Ectodermal cell (in vitro differentiated cells): ENCODE measurements around the gene CEP43.

Experiments
- H3K27ac ChIP-seq: 2 replicates; pipeline ENCODE4 v1.7.0; 2013; ENCODE audit warnings: mild to moderate bottlenecking, low read depth, low read length; ENCODE audit not compliant: insufficient read depth, poor library complexity, severe bottlenecking
- H3K27me3 ChIP-seq: 2 replicates; pipeline ENCODE4 v1.7.0; 2013; ENCODE audit warnings: mild to moderate bottlenecking, low read length; ENCODE audit not compliant: insufficient read depth, control insufficient read depth, poor library complexity, severe bottlenecking
- H3K36me3 ChIP-seq: one replicate; pipeline ENCODE4 v1.7.0; 2013; ENCODE audit warnings: low read length; ENCODE audit not compliant: control insufficient read depth, insufficient read depth
- H3K4me1 ChIP-seq: one replicate; pipeline ENCODE4 v1.7.0; 2013; ENCODE audit warnings: low read length; ENCODE audit not compliant: control insufficient read depth, insufficient read depth
- H3K4me3 ChIP-seq: 2 replicates; pipeline ENCODE4 v1.7.0; 2013; ENCODE audit warnings: low read depth, low read length, control low read depth; ENCODE audit not compliant: insufficient read depth
- H3K9me3 ChIP-seq: 2 replicates; pipeline ENCODE4 v1.7.0; 2013; ENCODE audit warnings: mild to moderate bottlenecking, low read length, moderate library complexity; ENCODE audit not compliant: control insufficient read depth
- WGBS, 2 experiments: methylation state at CpG; one replicate each; pipeline ENCODE4 v1.1.7; 2013; ENCODE audit warnings: missing lambda C conversion rate in 2 of 2; 5-methylcytosine and 5-hydroxymethylcytosine counted together

Gene CEP43

GRCh38 chr6:166955121-166955864 lies 43.9 kb upstream of the CEP43 start:
- H3K9me3 ChIP-seq, result no peaks in the 10 kb centered on the region
- 54 to 65% methylated on average over 28 to 32 of the region's 52 CpGs for WGBS, 2 experiments
- H3K36me3 ChIP-seq, result no peaks in the 10 kb centered on the region
- H3K27ac ChIP-seq, result no peak overlapping the region
- peaks cover 21% of the 10 kb centered on the region for H3K27me3 ChIP-seq
- peak overlapping the region; percentile 78 for H3K4me3 ChIP-seq
- H3K4me1 ChIP-seq, result peaks cover 2% of the 10 kb centered on the region

- H3K36me3 ChIP-seq, result no peaks in the 10 kb centered on the region
- H3K4me3 ChIP-seq, result peak overlapping the region; percentile 78
- H3K27ac ChIP-seq, result no peak overlapping the region
- WGBS, 2 experiments, result 1% methylated on average over 54 of the region's 54 CpGs
- H3K27me3 ChIP-seq, result peaks cover 21% of the 10 kb centered on the region
- peaks cover 2% of the 10 kb centered on the region for H3K4me1 ChIP-seq
- H3K9me3 ChIP-seq, result no peaks in the 10 kb centered on the region
Observed at GRCh38 chr6:166955865-166956443, 43.2 kb upstream of the CEP43 start.

GRCh38 chr6:166956444-166957086 lies 42.6 kb upstream of the CEP43 start, which contains the start of gene RNASET2:
TSS of gene RNASET2 (minus strand) at chr6:166956550. CDS start at chr6:166956182, 368 bp downstream.
- WGBS, 2 experiments, result 0 to 1% methylated on average over 71 of the region's 71 CpGs
- no peaks in the 10 kb centered on the region for H3K36me3 ChIP-seq
- H3K4me3 ChIP-seq, result peak within 1 kb of the TSS; percentile 78
- no peaks in the 10 kb centered on the region for H3K9me3 ChIP-seq
- H3K27me3 ChIP-seq, result peaks cover 21% of the 10 kb centered on the region
- H3K4me1 ChIP-seq, result peaks cover 2% of the 10 kb centered on the region
- no peak within 1 kb of the TSS for H3K27ac ChIP-seq

GRCh38 chr6:166957087-166957804 lies 42.0 kb upstream of the CEP43 start:
- peaks cover 2% of the 10 kb centered on the region for H3K4me1 ChIP-seq
- 18% methylated on average over 25 of the region's 26 CpGs for WGBS, 2 experiments
- H3K36me3 ChIP-seq, result no peaks in the 10 kb centered on the region
- H3K27me3 ChIP-seq, result peaks cover 21% of the 10 kb centered on the region
- no peaks in the 10 kb centered on the region for H3K9me3 ChIP-seq
- no peak overlapping the region for H3K27ac ChIP-seq
- peak overlapping the region; percentile 78 for H3K4me3 ChIP-seq

- Histone ChIP-seq H3K27me3 (peaks cover 21% of the 10 kb centered on the region), H3K9me3 (no peaks in the 10 kb centered on the region), H3K4me1 (peaks cover 2% of the 10 kb centered on the region), H3K36me3 (no peaks in the 10 kb centered on the region), H3K27ac (no peak overlapping the region), H3K4me3 (no peak overlapping the region)
- WGBS, 2 experiments, result 65 to 68% methylated on average over 5 of the region's 5 CpGs
Observed at GRCh38 chr6:166957805-166958076, 41.5 kb upstream of the CEP43 start.

- WGBS, 2 experiments, result 93 to 94% methylated on average over 11 to 12 of the region's 13 CpGs
Observed at GRCh38 chr6:166958926-166959861, 40.0 kb upstream of the CEP43 start.

GRCh38 chr6:166959911-166960608 lies 39.1 kb upstream of the CEP43 start:
- Histone ChIP-seq H3K4me3 (no peak overlapping the region), H3K36me3 (no peaks in the 10 kb centered on the region), H3K27me3 (peaks cover 20% of the 10 kb centered on the region), H3K27ac (no peak overlapping the region), H3K9me3 (no peaks in the 10 kb centered on the region), H3K4me1 (peaks cover 2% of the 10 kb centered on the region)
- 90 to 93% methylated on average over 9 of the region's 9 CpGs for WGBS, 2 experiments

More at GRCh38 chr6:166958926-166959861, 40.0 kb upstream of the CEP43 start:
- Histone ChIP-seq H3K27me3 (peaks cover 21% of the 10 kb centered on the region), H3K9me3 (no peaks in the 10 kb centered on the region), H3K4me3 (no peak overlapping the region), H3K36me3 (no peaks in the 10 kb centered on the region), H3K27ac (no peak overlapping the region), H3K4me1 (peaks cover 2% of the 10 kb centered on the region)

- Histone ChIP-seq H3K4me1 (peaks cover 1% of the 10 kb centered on the region), H3K4me3 (no peak overlapping the region), H3K36me3 (no peaks in the 10 kb centered on the region), H3K27me3 (peaks cover 15% of the 10 kb centered on the region), H3K27ac (no peak overlapping the region), H3K9me3 (no peaks in the 10 kb centered on the region)
- 93 to 96% methylated on average over 3 of the region's 3 CpGs for WGBS, 2 experiments
Observed at GRCh38 chr6:166960609-166960978, 38.6 kb upstream of the CEP43 start.

GRCh38 chr6:166966268-166966667 lies 32.9 kb upstream of the CEP43 start:
- Histone ChIP-seq H3K4me3 (no peak overlapping the region), H3K4me1 (no peaks in the 10 kb centered on the region), H3K27me3 (no peaks in the 10 kb centered on the region), H3K27ac (no peak overlapping the region), H3K36me3 (no peaks in the 10 kb centered on the region), H3K9me3 (no peaks in the 10 kb centered on the region)
- 91 to 98% methylated on average over 2 of the region's 2 CpGs for WGBS, 2 experiments
